GM23338 (cell line): ENCODE data around the gene FREY1. TPM values are rescaled to one million over a fixed set of nuclear protein-coding genes. Genes with fewer than 3 reads are reported as not detected.

ENCODE experiments used
- ATAC-seq: fragments of 200-7000 bp; cut with Tn5 transposase; 3 replicates; pipeline ENCODE4 v1.9.1; 2020
- DNase-seq: peaks from one replicate; pipeline ENCODE4 v3.0.0-alpha.2; 2015; ENCODE audit warnings: low spot score
- H2AFZ ChIP-seq: fragments of 200-600 bp; sonication (generic); 2 replicates; pipeline ENCODE4 v1.8.0; 2016; ENCODE audit warnings: antibody characterized with exemption, mild to moderate bottlenecking, moderate library complexity
- H3F3A ChIP-seq: fragments of 200-600 bp; sonication (generic); replicated peaks from 2 replicates; pipeline ENCODE4 v1.8.0; 2017; ENCODE audit warnings: antibody characterized with exemption, mixed run types, low read depth
- H3K27ac ChIP-seq: fragments of 200-600 bp; sonication (generic); 2 replicates; pipeline ENCODE4 v1.6.1; 2016; ENCODE audit warnings: low read depth
- H3K27me3 ChIP-seq: fragments of 200-600 bp; sonication (generic); 2 replicates; pipeline ENCODE4 v1.8.0; 2016; ENCODE audit warnings: mild to moderate bottlenecking, mixed run types, moderate library complexity; ENCODE audit not compliant: insufficient read depth
- H3K36me3 ChIP-seq: fragments of 200-600 bp; sonication (generic); 2 replicates; pipeline ENCODE4 v1.8.0; 2016; ENCODE audit warnings: mild to moderate bottlenecking; ENCODE audit not compliant: insufficient read depth
- H3K4me1 ChIP-seq: fragments of 200-600 bp; sonication (generic); 2 replicates; pipeline ENCODE4 v1.8.0; 2016; ENCODE audit warnings: mild to moderate bottlenecking, moderate library complexity; ENCODE audit not compliant: insufficient read depth
- H3K4me2 ChIP-seq: fragments of 200-600 bp; sonication (generic); 2 replicates; pipeline ENCODE4 v1.7.1; 2017; ENCODE audit warnings: mixed run types
- H3K4me3 ChIP-seq: fragments of 200-600 bp; sonication (generic); 2 replicates; pipeline ENCODE4 v1.6.1; 2016; ENCODE audit warnings: mixed run types
- H3K79me2 ChIP-seq: fragments of 200-600 bp; sonication (generic); replicated peaks from 2 replicates; pipeline ENCODE4 v1.8.0; 2017; ENCODE audit warnings: mild to moderate bottlenecking; ENCODE audit not compliant: insufficient read depth
- H3K9me2 ChIP-seq: fragments of 200-600 bp; sonication (generic); 2 replicates; pipeline ENCODE4 v1.8.0; 2017; ENCODE audit not compliant: insufficient read depth
- H4K20me1 ChIP-seq: fragments of 200-600 bp; sonication (generic); replicated peaks from 2 replicates; pipeline ENCODE4 v1.8.0; 2017; ENCODE audit warnings: mild to moderate bottlenecking; ENCODE audit not compliant: insufficient read depth
- H3K27ac Mint-ChIP-seq: 2 replicates; pipeline ENCODE4 v1.8.0; 2020; ENCODE audit warnings: inconsistent platforms, mild to moderate bottlenecking, moderate library complexity, mixed read lengths
- H3K27me3 Mint-ChIP-seq: 3 replicates; pipeline ENCODE4 v1.8.0; 2022; ENCODE audit warnings: low read depth, mild to moderate bottlenecking, moderate library complexity, mixed read lengths, inconsistent platforms; ENCODE audit not compliant: insufficient read depth, poor library complexity
- H3K36me3 Mint-ChIP-seq: 3 replicates; pipeline ENCODE4 v1.8.0; 2021; ENCODE audit warnings: low read depth, mild to moderate bottlenecking, inconsistent platforms, moderate library complexity, mixed read lengths
- H3K4me1 Mint-ChIP-seq: 3 replicates; pipeline ENCODE4 v1.8.0; 2020; ENCODE audit warnings: mild to moderate bottlenecking, inconsistent platforms, mixed read lengths
- H3K4me3 Mint-ChIP-seq: 3 replicates; pipeline ENCODE4 v1.8.0; 2021; ENCODE audit warnings: moderate library complexity, mild to moderate bottlenecking, inconsistent platforms, mixed read lengths
- H3K9me3 Mint-ChIP-seq: 3 replicates; pipeline ENCODE4 v1.8.0; 2020; ENCODE audit warnings: moderate library complexity, mild to moderate bottlenecking, inconsistent platforms, mixed read lengths
- CREB1 ChIP-seq: fragments of 250-450 bp; sonication (Bioruptor Pico); IDR thresholded peaks from 2 replicates; pipeline ENCODE4 v1.5.0; 2020; ENCODE audit warnings: low read depth, mild to moderate bottlenecking, moderate library complexity
- EZH2 ChIP-seq: fragments of 200-600 bp; sonication (generic); IDR thresholded peaks from one replicate; pipeline ENCODE4 v1.8.0; 2017; ENCODE audit warnings: antibody characterized with exemption, mild to moderate bottlenecking, low read depth; ENCODE audit not compliant: unreplicated experiment
- EZH2phosphoT487 ChIP-seq: fragments of 200-600 bp; sonication (generic); IDR thresholded peaks from one replicate; pipeline ENCODE4 v1.8.1; 2018; ENCODE audit warnings: antibody characterized with exemption; ENCODE audit not compliant: unreplicated experiment
- JUNB ChIP-seq: IDR thresholded peaks from one replicate; pipeline ENCODE4 v1.6.1; 2016; ENCODE audit warnings: antibody characterized with exemption; ENCODE audit not compliant: unreplicated experiment
- NANOG ChIP-seq: IDR thresholded peaks from 2 replicates; pipeline ENCODE4 v1.6.1; 2016; ENCODE audit warnings: antibody characterized with exemption, borderline replicate concordance
- POLR2AphosphoS5 ChIP-seq: IDR thresholded peaks from 2 replicates; pipeline ENCODE4 v1.6.1; 2016; ENCODE audit warnings: antibody characterized with exemption, low read depth
- STAT1 ChIP-seq: IDR thresholded peaks from one replicate; pipeline ENCODE4 v1.6.1; 2016; ENCODE audit warnings: antibody characterized with exemption; ENCODE audit not compliant: unreplicated experiment
- ZNF114 ChIP-seq: fragments of 250-450 bp; sonication (Bioruptor Pico); IDR thresholded peaks from 2 replicates; pipeline ENCODE4 v1.5.0; 2020; ENCODE audit warnings: mild to moderate bottlenecking, moderate library complexity
- ZNF331 ChIP-seq: fragments of 250-450 bp; sonication (Bioruptor Pico); IDR thresholded peaks from 2 replicates; pipeline ENCODE4 v1.5.0; 2020; ENCODE audit warnings: low read depth, mild to moderate bottlenecking, moderate library complexity
- polyA plus RNA-seq: library from polyadenylated mRNA; unstranded; fragments of >200 nt; fragmentation: Nextera tagmentation; extraction: Ambion mirVana; gene quantifications from 2 replicates; pipeline ENCODE4 v1.2.1, GENCODE V29; 2016
- total RNA-seq: library from RNA; depleted of rRNA; stranded (reverse); fragments of >200 nt; shearing (Covaris generic); gene quantifications from 2 replicates; pipeline ENCODE4 v1.2.3, GENCODE V29; 2014
- TF ChIP-seq, protein P1 (sequence below): IDR thresholded peaks from 2 replicates; pipeline ENCODE4 v1.6.1; 2016; ENCODE audit warnings: antibody characterized with exemption
- TF ChIP-seq, protein P2 (sequence below): fragments of 250-450 bp; sonication (Bioruptor Pico); IDR thresholded peaks from 2 replicates; pipeline ENCODE4 v1.5.0; 2020; ENCODE audit warnings: mild to moderate bottlenecking, moderate library complexity
- TF ChIP-seq, protein P3 (sequence below): IDR thresholded peaks from one replicate; pipeline ENCODE4 v1.6.1; 2018; ENCODE audit warnings: antibody characterized with exemption; ENCODE audit not compliant: unreplicated experiment
- TF ChIP-seq, protein P4 (sequence below), 2 experiments: fragments of 200-600 bp in 1 of 2; sonication (generic) in 1 of 2; conservative IDR thresholded peaks; 2 replicates each; pipeline versions ENCODE4 v1.5.1 to v1.6.1; 2016 to 2017; ENCODE audit warnings: antibody characterized with exemption in 2 of 2, low read depth in 2 of 2, mild to moderate bottlenecking in 2 of 2, moderate library complexity in 1 of 2

Gene FREY1
- total and polyA plus RNA-seq, 2 experiments from 2014 or later = 1.1 TPM; not detected in 1

DNA sequence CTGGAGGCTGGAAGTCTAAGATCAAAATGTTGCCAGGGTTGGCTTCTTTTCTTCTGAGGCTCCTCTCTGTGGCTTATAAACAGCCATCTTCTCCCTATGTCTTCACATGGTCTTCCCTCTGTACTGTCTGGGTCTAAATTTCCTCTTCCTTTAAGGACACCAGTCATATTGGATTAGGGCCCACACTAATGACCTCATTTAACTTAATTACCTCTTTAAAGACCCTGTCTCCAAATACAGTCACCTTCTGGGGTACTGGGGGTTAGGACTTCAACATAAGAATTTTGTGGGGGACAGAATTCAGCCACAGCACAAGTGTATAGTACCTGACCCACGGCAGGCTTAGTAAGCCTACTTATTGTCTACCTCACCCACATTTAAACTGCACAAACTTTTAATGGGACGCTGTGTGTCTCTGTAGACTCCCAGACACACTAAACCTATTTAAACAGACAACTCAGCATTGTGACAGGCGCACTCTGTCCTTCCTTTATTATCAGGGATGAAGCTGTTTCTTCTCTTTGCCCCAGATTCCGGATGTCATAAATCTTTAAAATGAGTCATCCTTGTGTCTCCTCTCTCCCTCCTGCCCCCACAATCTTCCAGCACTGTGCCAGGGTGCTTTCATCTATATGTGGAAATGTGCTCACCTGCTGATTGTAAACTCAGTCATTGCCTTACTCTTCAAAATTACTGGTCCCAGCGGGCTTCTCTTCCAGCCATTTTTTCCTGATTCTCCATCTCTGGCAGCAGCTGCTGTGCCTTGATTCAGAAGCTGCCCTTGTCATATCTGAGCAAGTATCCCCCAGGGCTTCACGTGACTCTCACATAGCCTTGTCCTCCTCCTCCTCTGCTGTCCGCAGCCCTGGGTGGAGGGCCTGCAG lies 27.0 kb downstream of the FREY1 start:
- Histone ChIP-seq H3K4me2 (no peak overlapping the region), H3K9me2 (no peaks in the 10 kb centered on the region), H3K36me3 (no peaks in the 10 kb centered on the region), H2AFZ (no peak overlapping the region), H3K4me1 (peaks cover 17% of the 10 kb centered on the region), H4K20me1 (no peaks in the 10 kb centered on the region), H3F3A (no peaks in the 10 kb centered on the region), H3K79me2 (no peaks in the 10 kb centered on the region), H3K4me3 (no peak overlapping the region), H3K27me3 (no peaks in the 10 kb centered on the region), H3K27ac (no peak overlapping the region)
- no peak for DNase-seq
- peaks cover 4% of the 10 kb centered on the region for H3K27me3 Mint-ChIP-seq
- no peaks in the 10 kb centered on the region for H3K9me3 Mint-ChIP-seq
- no peak overlapping the region for H3K4me3 Mint-ChIP-seq
- no peaks in the 10 kb centered on the region; the same call in 2 of the 3 replicates for H3K36me3 Mint-ChIP-seq
- H3K27ac Mint-ChIP-seq = no peak overlapping the region
- no peak for ATAC-seq
- TF ChIP-seq, protein P1, sequence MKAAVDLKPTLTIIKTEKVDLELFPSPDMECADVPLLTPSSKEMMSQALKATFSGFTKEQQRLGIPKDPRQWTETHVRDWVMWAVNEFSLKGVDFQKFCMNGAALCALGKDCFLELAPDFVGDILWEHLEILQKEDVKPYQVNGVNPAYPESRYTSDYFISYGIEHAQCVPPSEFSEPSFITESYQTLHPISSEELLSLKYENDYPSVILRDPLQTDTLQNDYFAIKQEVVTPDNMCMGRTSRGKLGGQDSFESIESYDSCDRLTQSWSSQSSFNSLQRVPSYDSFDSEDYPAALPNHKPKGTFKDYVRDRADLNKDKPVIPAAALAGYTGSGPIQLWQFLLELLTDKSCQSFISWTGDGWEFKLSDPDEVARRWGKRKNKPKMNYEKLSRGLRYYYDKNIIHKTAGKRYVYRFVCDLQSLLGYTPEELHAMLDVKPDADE = no peak
- TF ChIP-seq ZNF114 (CRISPR knock-in tag) = no peak
- no peak for TF ChIP-seq EZH2phosphoT487
- TF ChIP-seq STAT1 = no peak
- TF ChIP-seq, protein P2, sequence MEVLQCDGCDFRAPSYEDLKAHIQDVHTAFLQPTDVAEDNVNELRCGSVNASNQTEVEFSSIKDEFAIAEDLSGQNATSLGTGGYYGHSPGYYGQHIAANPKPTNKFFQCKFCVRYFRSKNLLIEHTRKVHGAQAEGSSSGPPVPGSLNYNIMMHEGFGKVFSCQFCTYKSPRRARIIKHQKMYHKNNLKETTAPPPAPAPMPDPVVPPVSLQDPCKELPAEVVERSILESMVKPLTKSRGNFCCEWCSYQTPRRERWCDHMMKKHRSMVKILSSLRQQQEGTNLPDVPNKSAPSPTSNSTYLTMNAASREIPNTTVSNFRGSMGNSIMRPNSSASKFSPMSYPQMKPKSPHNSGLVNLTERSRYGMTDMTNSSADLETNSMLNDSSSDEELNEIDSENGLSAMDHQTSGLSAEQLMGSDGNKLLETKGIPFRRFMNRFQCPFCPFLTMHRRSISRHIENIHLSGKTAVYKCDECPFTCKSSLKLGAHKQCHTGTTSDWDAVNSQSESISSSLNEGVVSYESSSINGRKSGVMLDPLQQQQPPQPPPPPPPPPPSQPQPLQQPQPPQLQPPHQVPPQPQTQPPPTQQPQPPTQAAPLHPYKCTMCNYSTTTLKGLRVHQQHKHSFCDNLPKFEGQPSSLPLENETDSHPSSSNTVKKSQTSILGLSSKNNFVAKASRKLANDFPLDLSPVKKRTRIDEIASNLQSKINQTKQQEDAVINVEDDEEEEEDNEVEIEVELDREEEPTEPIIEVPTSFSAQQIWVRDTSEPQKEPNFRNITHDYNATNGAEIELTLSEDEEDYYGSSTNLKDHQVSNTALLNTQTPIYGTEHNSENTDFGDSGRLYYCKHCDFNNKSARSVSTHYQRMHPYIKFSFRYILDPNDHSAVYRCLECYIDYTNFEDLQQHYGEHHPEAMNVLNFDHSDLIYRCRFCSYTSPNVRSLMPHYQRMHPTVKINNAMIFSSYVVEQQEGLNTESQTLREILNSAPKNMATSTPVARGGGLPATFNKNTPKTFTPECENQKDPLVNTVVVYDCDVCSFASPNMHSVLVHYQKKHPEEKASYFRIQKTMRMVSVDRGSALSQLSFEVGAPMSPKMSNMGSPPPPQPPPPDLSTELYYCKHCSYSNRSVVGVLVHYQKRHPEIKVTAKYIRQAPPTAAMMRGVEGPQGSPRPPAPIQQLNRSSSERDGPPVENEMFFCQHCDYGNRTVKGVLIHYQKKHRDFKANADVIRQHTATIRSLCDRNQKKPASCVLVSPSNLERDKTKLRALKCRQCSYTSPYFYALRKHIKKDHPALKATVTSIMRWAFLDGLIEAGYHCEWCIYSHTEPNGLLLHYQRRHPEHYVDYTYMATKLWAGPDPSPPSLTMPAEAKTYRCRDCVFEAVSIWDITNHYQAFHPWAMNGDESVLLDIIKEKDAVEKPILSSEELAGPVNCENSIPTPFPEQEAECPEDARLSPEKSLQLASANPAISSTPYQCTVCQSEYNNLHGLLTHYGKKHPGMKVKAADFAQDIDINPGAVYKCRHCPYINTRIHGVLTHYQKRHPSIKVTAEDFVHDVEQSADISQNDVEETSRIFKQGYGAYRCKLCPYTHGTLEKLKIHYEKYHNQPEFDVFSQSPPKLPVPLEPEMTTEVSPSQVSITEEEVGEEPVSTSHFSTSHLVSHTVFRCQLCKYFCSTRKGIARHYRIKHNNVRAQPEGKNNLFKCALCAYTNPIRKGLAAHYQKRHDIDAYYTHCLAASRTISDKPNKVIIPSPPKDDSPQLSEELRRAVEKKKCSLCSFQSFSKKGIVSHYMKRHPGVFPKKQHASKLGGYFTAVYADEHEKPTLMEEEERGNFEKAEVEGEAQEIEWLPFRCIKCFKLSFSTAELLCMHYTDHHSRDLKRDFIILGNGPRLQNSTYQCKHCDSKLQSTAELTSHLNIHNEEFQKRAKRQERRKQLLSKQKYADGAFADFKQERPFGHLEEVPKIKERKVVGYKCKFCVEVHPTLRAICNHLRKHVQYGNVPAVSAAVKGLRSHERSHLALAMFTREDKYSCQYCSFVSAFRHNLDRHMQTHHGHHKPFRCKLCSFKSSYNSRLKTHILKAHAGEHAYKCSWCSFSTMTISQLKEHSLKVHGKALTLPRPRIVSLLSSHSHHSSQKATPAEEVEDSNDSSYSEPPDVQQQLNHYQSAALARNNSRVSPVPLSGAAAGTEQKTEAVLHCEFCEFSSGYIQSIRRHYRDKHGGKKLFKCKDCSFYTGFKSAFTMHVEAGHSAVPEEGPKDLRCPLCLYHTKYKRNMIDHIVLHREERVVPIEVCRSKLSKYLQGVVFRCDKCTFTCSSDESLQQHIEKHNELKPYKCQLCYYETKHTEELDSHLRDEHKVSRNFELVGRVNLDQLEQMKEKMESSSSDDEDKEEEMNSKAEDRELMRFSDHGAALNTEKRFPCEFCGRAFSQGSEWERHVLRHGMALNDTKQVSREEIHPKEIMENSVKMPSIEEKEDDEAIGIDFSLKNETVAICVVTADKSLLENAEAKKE (CRISPR knock-in tag) = no peak
- no peak for TF ChIP-seq CREB1
- TF ChIP-seq JUNB = no peak
- TF ChIP-seq, protein P3, sequence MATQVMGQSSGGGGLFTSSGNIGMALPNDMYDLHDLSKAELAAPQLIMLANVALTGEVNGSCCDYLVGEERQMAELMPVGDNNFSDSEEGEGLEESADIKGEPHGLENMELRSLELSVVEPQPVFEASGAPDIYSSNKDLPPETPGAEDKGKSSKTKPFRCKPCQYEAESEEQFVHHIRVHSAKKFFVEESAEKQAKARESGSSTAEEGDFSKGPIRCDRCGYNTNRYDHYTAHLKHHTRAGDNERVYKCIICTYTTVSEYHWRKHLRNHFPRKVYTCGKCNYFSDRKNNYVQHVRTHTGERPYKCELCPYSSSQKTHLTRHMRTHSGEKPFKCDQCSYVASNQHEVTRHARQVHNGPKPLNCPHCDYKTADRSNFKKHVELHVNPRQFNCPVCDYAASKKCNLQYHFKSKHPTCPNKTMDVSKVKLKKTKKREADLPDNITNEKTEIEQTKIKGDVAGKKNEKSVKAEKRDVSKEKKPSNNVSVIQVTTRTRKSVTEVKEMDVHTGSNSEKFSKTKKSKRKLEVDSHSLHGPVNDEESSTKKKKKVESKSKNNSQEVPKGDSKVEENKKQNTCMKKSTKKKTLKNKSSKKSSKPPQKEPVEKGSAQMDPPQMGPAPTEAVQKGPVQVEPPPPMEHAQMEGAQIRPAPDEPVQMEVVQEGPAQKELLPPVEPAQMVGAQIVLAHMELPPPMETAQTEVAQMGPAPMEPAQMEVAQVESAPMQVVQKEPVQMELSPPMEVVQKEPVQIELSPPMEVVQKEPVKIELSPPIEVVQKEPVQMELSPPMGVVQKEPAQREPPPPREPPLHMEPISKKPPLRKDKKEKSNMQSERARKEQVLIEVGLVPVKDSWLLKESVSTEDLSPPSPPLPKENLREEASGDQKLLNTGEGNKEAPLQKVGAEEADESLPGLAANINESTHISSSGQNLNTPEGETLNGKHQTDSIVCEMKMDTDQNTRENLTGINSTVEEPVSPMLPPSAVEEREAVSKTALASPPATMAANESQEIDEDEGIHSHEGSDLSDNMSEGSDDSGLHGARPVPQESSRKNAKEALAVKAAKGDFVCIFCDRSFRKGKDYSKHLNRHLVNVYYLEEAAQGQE = no peak
- TF ChIP-seq, protein P4, sequence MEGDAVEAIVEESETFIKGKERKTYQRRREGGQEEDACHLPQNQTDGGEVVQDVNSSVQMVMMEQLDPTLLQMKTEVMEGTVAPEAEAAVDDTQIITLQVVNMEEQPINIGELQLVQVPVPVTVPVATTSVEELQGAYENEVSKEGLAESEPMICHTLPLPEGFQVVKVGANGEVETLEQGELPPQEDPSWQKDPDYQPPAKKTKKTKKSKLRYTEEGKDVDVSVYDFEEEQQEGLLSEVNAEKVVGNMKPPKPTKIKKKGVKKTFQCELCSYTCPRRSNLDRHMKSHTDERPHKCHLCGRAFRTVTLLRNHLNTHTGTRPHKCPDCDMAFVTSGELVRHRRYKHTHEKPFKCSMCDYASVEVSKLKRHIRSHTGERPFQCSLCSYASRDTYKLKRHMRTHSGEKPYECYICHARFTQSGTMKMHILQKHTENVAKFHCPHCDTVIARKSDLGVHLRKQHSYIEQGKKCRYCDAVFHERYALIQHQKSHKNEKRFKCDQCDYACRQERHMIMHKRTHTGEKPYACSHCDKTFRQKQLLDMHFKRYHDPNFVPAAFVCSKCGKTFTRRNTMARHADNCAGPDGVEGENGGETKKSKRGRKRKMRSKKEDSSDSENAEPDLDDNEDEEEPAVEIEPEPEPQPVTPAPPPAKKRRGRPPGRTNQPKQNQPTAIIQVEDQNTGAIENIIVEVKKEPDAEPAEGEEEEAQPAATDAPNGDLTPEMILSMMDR (conservative IDR thresholded peaks at IDR 0.05; ENCODE audit: low read depth in 2 of 2) = no peak
- no peak for TF ChIP-seq ZNF331 (CRISPR knock-in tag)
- no peak for TF ChIP-seq NANOG
- TF ChIP-seq POLR2AphosphoS5 = no peak
- TF ChIP-seq EZH2 = no peak
- H3K4me1 Mint-ChIP-seq = peaks cover 21% of the 10 kb centered on the region
